SIG-M5 treated with dmso at 0.1 percent for 504 hours (cell line): Measurements from ENCODE around the gene PNKP.

Source experiments
- DNase-seq: peaks from one replicate; lab custom pipeline; 2025; ENCODE audit not compliant: unreplicated experiment; lab: John Stamatoyannopoulos, UW

Gene PNKP

DNA sequence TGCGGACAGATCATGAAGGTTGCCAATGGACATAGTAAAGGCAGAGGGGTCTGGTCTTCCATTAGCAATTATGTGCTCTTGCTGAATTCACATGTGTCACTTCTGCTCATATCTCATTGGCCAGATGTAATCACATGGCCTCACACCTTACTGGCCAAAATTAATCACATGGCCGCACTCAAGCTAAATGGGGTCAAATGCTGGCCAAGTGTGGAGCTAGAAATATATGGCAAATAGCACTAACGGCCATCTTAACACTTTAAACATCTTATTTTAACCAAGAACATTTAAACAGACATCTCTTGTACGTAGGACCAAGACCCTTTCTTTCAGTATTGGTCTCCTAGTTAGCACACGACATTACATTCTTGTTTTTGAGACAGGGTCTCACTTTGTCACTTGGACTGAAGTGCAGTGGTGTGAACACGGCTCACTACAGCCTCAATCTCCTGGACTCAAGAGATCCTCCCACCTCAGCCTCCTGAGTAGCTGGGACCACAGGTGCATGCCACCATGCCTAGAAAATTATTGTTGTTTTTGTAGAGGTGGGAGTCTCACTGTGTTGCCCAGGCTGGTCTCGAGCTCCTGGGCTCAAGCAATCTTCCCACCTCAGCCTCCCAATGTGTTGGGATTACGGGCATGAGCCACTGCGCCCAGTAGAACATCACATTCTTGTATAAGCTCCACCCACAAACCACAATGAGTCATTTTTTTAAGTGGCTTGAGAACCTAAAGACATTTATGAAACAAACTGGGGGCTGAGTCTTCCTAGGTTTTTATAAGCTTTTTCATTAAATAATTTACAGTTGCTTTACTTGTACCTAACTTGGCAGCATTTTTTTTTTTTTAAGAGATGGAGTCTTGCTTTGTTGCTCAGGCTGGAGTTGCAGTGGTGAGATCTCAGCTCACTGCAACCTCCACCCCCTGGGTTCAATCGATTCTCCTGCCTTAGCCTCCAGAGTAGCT lies 19.4 kb downstream of the PNKP start:
- peak; percentile 74 for DNase-seq

DNA sequence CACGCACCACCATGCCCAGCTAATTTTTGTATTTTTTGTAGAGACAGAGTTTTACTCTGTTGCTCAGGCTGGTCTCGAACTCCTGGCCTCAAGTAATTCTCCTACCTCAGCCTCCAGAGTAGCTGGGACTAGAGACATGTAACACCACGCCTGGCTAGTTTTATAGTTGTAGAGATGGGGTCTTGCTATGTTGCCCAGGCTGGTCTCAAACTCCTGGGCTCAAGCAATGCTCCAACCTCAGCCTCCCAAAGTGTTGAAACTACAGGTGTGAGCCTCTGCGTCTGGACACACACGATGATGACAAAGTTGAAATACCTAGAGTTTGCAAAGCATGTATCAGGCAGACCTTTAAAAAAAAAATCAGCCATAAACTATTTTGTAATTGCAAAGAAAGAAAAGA lies 21.0 kb downstream of the PNKP start:
- no peak for DNase-seq

DNA sequence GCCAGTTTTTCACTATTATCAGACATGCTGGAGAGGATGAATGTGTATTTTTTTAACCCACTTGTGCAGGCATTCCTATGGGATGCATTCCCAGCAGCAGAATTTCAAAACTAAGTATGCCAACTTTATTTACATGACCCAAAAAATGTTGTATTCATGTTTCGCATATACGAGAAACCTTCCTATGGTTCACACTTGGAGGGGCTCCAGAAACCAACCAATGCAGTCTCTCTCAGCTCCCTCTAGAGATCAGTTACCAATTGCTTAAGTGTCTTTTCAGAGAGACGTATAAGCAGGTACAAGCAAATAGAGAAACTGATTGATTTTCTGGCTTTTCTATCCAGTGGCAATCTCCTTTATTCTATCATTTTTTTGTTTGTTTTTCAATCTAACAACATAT lies 22.0 kb downstream of the PNKP start:
- no peak for DNase-seq

DNA sequence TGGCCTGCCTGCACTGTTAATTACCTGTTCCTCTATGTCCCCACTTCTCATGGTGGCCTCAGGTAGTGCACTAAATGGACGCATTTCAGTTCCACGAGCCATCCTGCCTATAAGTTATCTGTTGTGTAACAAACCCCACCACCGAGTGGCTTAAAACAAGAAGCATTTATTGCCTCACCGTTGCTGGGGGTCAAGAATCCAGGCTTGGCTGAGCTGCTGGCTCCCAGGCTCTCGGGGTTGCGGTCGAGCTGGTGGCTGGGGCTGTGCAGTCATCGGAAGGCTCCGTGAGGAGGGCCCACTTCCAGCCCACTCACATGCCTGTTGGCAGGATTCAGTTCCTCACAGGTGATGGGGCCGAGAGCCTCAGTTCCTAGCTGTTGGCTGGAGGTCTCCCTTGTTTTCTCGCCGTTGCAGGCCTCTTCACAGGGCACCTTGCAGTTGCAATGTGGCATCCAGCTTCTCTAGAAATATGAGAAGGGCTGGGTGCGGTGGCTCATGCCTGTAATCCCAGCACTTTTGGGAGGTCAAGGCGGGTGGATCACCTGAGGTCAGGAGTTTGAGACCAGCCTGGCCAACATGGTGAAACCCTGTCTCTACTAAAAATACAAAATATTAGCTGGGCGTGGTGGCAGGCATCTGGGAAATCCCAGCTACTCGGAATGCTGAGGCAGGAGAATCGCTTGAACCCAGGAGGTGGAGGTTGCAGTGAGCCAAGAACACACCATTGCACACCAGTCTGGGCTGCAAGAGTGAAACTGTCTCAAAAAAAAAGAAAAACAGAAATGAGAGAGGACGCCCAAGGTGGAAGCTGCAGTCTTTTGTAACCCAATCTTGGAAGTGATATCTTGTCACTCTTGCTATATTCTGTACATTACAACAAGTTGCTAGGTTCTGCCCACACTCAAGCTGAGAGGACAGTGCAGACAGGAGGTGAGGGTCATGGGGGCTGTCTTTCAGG lies 23.0 kb downstream of the PNKP start:
- DNase-seq: peak; percentile 81

DNA sequence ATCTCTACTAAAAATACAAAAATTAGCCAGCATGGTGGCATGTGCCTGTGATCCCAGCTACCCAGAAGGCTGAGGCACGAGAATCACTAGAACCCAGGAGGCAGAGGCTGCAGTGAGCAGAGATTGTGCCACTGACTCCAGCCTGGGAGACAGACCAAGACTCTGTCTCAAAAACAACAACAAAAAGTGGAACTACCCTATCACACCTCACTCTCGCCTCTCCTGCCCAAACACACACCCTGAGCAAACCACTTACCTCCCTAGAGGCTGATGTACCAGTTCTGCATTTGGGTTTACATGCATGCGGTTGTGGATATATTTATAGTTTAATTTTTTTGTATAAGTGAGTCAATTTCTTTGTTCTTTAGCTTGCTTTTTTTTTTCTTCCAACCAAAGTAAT lies 24.1 kb downstream of the PNKP start:
- no peak for DNase-seq

DNA sequence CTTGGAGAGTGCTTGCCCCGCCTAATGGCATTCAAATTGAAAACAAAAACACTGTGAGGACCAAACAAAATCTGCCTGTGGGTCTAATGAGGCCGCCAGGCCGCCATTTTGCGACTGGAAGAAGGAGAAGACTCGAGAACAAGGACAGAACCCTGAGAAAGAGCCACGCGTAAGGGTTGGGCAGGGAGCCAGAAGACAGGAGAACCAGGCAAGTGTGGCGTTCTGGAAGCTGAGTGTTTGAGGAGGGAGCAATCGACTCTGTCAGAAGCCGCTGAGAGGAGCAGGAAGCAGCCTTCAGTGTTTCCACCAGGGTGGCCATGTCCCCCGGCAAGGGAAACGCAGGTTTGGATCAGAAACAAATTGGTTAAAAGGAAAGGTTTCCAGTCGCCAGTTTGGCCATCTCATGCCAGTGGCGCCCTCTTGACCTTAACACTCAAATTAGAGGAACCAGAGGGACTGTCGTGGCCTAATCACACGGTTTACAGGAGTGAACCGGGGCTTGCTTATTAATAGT lies 26.6 kb downstream of the PNKP start:
- no peak for DNase-seq

DNA sequence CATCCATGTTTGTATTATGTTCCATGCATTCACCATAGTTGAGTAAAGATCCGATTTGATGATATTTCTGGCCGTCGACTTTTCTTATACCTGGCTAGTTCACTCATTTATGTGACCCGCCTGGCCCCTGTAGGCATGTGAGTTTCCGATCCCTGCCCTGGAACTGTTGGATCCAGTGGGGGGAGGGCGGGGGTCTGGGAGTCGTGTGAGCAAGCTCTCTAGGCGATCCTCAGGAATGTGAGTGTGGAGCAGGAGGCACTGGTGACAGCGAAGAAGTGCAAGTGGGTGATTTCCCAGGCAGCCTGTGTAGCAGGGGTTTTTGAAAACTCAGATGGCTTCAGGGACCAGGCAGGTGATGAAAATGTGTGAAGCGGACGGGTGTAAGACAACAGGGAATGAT lies 27.1 kb downstream of the PNKP start:
- no peak for DNase-seq

DNA sequence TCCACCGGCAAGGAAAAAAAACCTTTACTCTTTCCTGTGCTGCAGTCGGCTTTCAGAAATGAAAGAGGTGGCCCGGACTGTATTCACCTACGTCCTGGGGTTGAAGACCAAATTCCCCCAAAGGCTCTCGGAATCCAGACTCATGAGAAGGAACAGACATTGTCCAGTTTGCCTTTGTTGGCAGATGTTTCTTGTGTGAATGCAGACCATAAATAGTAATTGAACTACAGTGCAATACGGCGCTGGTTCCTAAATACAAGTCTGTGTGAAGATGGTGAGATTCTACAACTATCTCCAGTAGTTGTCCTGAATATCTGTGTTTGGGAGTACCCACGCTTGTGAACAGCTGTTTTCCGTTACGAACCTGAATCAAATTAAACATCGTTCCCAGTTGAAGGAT lies 27.7 kb downstream of the PNKP start:
- DNase-seq: no peak

DNA sequence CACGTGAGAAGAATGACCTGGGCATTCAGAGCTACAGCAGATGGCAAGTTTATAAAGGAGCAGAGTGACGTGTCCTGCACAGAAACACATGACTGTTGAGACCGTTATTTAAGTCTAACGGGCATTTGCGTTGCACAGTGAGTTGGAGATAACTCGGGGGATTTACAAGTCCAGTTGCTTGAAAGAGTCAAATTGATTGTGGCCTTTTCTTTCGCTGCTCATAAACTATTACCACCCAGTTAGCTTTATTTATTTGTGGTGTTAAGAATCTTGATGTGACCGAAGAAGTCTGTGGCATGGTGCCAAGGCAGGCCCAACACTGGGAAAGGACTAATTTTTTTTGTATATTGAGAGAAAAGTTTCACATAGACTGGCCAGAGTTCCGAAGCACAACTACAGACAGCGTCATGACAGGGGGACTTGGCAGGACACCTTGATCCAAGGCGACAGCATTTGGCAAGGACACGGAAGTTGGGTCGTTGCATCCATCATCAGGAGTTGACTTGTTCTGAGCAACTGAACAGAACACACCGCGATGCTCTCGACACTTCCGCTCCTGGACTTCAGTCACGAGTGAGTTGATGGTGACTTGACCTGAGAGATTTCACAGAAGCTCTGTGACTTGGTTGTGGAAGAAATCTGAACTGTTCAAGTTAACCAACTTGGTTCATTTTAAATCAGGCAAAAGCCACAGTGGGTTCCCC lies 28.3 kb downstream of the PNKP start:
- no peak for DNase-seq

DNA sequence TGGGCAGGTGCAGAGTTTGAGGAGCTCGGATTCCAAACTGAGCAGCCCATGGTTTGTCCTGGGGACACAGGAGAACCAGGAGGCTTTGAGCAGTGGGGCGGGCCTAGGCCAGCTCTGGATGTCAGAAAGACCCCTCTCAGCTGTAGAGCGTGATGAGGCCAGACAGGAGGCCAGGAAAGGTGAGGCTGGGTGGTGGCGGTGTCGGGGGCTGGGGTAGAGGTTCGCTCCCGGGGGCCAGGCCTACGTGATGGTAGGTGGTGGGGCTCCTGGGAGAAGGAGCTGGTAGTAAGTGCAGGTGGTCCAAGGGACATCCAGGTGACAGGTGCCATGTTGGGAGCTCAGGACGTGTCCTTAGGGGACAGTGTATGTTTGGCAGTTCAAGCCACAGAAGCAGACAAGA lies 30.0 kb downstream of the PNKP start:
- no peak for DNase-seq

DNA sequence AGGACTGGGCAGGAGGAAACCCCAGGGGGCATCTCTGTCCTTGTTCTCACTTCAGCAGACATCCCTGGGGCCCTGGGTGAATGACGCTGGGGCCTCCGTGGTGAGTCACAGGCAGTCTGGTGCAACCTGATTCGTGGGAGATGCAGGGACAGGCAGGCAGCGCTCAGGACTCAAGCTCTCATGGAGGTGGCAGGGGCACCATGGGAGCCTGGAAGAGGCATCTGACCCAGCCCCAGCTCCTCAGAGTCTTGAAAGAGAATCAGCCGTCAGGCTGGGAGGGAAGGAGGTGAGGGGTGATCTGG lies 30.4 kb downstream of the PNKP start:
- no peak for DNase-seq

DNA sequence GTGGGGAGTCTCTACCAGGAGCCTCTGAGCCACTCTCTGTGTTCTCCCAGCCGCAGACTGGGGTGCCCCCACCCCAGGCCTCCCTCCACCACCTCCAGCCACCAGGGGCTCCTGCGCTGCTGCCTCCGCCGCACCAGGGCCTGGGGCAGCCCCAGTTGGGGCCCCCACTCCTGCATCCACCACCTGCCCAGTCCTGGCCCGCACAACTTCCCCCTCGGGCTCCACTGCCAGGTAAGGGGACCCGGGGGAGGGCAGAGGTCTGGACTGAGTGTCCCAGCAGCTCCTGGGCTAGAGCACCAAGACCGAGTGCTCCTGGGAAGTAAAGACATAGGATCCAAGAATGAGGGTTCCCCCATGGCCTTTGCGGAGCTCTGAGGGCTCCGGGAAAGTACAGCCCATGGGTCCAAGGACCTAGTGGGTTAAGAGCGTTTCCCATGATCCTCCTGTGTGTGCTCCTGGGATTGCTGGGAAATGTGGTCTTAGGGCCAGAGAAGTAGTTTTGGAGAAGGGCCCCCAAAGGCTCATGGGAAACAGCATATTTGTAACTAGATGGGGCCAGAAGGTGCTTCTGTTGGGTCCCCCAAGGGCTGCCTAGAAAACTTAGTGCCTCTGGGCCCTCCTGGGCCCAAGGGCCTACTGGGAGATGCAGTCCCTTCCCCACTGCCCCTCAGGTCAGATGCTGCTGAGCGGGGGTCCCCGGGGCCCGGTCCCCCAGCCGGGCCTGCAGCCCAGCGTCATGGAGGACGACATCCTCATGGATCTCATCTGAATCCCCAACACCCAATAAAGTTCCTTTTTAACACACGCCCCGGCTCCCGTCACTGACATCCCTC lies 31.0 kb downstream of the PNKP start:
- DNase-seq: no peak

DNA sequence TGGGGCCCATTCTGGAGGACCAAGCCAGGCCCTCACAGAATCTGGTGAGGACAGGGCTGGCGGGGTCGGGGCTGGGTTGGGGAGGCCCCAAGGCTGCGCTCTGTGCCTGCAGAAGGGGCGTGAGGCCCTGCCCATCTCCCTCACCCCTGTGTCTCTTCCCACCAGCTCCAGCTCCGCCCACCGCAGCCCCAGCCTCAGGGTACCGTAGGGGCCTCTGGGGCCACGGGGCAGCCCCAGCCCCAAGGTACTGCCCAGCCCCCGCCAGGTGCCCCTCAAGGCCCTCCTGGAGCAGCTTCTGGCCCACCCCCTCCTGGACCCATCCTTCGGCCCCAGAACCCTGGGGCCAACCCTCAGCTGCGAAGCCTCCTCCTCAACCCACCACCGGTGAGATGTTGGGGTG lies 31.8 kb downstream of the PNKP start:
- DNase-seq: no peak

DNA sequence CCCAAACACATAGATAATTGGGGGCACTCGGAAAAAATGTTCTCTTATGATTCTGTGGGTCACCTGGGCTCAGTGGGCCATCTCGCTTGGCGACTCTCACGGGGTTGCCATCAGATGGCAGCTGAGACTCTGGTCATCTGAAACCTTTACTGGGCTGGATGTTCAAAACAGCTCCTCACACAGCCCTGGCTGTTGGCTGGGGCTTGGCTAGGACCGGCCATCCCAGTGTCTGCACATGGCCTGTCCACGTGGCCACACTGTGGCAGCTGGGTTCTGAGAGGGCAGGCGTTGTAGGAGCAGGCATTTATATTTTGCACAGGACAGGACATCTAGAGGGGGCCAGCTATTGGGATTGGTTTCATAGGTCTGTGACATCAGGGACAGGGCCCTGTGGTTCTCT lies 33.8 kb downstream of the PNKP start:
- no peak for DNase-seq

DNA sequence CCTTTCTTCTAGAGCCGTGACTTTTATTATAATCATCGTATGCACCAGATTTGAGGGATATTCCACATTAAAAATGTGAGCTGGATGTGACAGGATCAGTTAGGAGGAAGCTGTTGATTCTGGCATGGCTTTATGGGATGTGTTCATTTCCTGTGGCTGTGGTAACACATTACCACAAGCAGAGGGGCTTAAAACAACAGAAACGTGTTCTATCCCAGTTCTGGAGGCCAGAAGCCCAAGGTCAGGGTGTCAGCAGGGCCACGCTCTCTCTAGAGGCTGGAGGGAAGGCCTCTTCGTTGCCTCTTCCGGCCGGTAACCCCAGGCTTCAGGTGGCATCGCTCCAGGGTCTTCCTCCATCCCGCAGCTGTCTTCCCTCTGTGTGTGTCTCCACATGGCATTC lies 34.8 kb downstream of the PNKP start:
- DNase-seq: peak; percentile 69

DNA sequence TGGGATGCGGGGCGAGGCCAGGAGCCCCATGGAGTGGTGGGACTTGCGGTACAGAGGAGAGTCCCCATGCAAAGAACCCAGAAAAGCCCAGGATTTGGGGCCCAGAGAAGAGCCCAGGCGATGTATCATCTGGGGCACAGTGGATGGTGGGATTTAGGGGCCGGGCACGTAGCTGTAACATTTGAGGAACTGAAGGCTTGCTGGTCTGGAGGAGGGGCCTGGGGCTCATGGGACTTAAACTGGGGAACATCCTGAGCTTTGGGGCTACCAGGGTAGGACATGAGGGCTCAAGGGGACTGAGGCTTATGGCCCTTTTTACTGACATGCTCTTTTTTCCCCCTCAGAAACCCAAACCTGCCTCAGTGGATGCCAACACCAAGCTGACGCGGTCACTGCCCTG lies 35.8 kb downstream of the PNKP start:
- no peak for DNase-seq

DNA sequence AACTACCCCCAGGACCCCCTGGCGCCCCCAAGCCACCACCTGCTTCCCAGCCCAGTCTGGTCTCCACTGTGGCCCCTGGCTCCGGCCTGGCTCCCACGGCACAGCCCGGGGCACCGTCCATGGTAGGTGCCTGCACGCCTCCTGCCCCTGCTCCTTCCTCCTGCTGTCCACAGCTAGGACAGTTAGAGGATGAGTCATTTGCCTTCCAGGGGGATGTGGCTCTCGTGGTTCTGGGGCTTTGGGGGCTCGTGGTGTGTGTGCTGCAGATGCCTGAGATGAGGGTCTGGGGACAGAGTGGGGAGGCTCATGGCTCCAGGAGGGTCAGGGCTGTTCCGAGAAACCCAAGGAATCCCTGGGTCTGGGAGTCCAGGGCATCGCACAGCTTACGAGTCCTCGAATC lies 36.6 kb downstream of the PNKP start:
- no peak for DNase-seq

DNA sequence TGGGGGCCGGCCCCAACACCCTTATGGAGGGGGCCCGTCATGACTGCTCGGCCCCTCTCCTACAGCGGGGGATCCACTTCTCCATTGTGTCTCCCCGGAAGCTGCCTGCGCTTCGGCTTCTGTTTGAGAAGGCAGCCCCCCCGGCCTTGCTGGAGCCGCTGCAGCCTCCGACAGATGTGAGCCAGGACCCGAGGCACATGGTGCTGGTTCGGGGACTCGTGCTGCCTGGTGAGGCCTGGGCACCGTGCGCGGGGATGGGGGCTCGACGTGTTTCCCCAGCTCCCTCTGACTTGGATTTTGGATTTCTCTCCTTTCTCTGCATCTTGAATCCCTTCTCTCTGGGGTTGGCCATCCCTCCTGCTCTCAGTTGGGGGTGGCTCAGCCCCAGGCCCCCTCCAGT lies 37.7 kb downstream of the PNKP start:
- DNase-seq: no peak

DNA sequence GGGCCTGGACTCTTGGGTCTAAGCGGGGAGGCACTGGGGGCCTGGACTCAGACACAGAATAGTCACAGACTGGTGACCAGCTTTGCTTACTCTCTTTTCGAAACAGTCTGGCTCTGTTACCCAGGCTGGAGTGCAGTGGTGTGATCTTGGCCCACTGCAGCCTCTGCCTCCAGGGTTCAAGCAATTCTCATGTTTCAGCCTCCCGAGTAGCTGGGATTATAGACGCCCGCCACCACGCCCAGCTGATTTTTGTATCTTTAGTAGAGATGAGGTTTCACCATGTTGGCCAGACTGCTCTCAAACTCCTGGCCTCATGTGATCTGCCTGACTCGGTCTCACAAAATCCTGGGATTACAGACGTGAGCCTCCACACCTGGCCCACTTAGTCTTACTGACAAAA lies 38.2 kb downstream of the PNKP start:
- no peak for DNase-seq

DNA sequence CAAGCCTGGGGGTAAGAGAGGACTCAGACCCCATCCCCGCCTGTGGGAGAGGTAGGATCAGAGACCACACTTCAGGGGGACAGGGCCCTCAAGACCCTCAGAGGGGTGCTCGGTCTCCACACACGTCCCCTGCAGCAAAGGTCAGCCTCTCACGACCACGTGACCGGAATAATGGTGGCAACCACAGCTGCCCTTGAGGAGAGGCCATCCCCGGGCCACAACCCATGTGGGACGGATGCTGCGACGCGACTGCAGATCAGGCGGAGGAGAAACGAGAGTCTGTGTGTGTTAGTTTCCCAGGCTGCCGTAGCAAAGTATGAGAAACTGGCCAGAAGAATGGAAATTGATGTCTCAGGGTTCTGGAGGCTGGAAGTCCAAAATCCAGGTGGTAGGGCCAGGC lies 40.3 kb downstream of the PNKP start:
- no peak for DNase-seq
